ENCODE measurements around the gene PTPRM. TPM values are rescaled to one million over a fixed set of nuclear protein-coding genes. Genes with fewer than 3 reads are reported as not detected.

Gene PTPRM
- polyA plus RNA-seq, 1 donor from 2014 or later = 126 TPM

DNA sequence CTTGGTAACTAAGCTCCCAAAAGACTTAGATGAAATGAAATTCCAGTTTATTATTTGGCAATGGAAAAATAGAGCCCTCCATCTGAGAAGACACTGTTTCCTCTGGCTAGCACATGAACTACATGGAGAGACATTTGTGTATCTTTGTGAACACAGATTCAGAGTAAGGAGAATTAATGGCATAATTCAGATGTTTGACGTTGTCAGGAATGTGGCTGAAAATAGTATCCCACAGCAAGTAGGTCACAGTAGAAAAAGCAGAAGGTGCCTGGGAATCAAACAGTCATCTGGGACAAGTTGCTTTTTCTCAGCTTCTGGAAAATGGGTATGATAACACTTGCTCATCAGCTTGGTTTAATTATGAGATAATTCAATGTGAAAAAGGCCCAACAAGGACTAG lies 288.6 kb downstream of the PTPRM start:
- H4K20me1 ChIP-seq (ENCODE audit: insufficient read depth) = no peaks in the 10 kb centered on the region
- H3K9me3 ChIP-seq (ENCODE audit: low read length) = no peaks in the 10 kb centered on the region
- no peaks in the 10 kb centered on the region for H3F3A ChIP-seq (ENCODE audit: insufficient read depth, low read length, poor library complexity, severe bottlenecking)

DNA sequence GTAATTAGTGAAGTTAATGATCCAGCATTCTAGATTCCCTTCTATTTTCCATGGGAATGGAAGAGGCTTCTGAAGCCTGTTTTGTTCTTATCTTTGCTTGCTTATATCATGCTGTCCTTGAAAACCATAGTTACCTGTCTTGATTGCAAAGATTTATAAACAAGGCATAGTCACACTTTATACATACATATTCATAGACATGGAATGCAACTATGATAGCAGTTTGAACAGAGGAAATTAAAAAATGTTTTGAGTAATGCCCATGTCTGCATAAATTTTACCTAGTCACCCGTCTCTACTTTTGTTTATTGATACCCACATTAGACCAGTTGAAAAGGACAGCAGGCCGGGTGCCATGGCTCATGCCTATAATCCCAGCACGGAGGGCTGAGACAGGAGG lies 289.0 kb downstream of the PTPRM start:
- H3K4me2 ChIP-seq (ENCODE audit: low read length) = no peak overlapping the region
- H2AFZ ChIP-seq (ENCODE audit: low read depth, low read length) = no peak overlapping the region
- H4K20me1 ChIP-seq (ENCODE audit: insufficient read depth) = no peaks in the 10 kb centered on the region
- H3K9me2 ChIP-seq (ENCODE audit: insufficient read depth, low read length) = no peaks in the 10 kb centered on the region
- H3F3A ChIP-seq (ENCODE audit: insufficient read depth, low read length, poor library complexity, severe bottlenecking) = no peaks in the 10 kb centered on the region
- H3K4me3 ChIP-seq (ENCODE audit: low read length) = no peak overlapping the region
- H3K79me2 ChIP-seq (replicated peaks; ENCODE audit: insufficient read depth, low read length) = no peaks in the 10 kb centered on the region
- no peaks in the 10 kb centered on the region for H3K36me3 ChIP-seq (ENCODE audit: insufficient read depth, low read length)
- H3K9me3 ChIP-seq (ENCODE audit: low read length) = no peaks in the 10 kb centered on the region
- H3K27ac ChIP-seq (ENCODE audit: low read length) = no peak overlapping the region
- no peaks in the 10 kb centered on the region for H3K27me3 ChIP-seq (ENCODE audit: insufficient read depth, low read depth, low read length)
- no peak overlapping the region for H3K9ac ChIP-seq (ENCODE audit: low read length)
- no peak for TF ChIP-seq SMC3 (conservative IDR thresholded peaks at IDR 0.05; ENCODE audit: poor library complexity)
- TF ChIP-seq REST (IDR thresholded peaks at IDR 0.05; ENCODE audit: borderline replicate concordance) = no peak
- no peak for TF ChIP-seq EP300 (conservative IDR thresholded peaks at IDR 0.05; ENCODE audit: poor library complexity, severe bottlenecking)
- TF ChIP-seq, protein P1, sequence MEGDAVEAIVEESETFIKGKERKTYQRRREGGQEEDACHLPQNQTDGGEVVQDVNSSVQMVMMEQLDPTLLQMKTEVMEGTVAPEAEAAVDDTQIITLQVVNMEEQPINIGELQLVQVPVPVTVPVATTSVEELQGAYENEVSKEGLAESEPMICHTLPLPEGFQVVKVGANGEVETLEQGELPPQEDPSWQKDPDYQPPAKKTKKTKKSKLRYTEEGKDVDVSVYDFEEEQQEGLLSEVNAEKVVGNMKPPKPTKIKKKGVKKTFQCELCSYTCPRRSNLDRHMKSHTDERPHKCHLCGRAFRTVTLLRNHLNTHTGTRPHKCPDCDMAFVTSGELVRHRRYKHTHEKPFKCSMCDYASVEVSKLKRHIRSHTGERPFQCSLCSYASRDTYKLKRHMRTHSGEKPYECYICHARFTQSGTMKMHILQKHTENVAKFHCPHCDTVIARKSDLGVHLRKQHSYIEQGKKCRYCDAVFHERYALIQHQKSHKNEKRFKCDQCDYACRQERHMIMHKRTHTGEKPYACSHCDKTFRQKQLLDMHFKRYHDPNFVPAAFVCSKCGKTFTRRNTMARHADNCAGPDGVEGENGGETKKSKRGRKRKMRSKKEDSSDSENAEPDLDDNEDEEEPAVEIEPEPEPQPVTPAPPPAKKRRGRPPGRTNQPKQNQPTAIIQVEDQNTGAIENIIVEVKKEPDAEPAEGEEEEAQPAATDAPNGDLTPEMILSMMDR (IDR thresholded peaks at IDR 0.05; ENCODE audit: poor library complexity, severe bottlenecking) = no peak
- no peak for TF ChIP-seq MXI1 (conservative IDR thresholded peaks at IDR 0.05; ENCODE audit: poor library complexity, severe bottlenecking)
- TF ChIP-seq TAF1 (IDR thresholded peaks at IDR 0.05; ENCODE audit: low read depth) = no peak
- TF ChIP-seq POLR2AphosphoS5 (IDR thresholded peaks at IDR 0.05) = no peak
- no peak for TF ChIP-seq EZH2 (IDR thresholded peaks at IDR 0.05; ENCODE audit: borderline replicate concordance, insufficient read depth, low read length, poor library complexity, severe bottlenecking)

More for the DNA sequence above, 288.6 kb downstream of the PTPRM start:
- Histone ChIP-seq H3K27me3 (ENCODE audit: insufficient read depth, low read depth, low read length) (no peaks in the 10 kb centered on the region), H3K4me3 (ENCODE audit: low read length) (no peak overlapping the region), H3K79me2 (replicated peaks; ENCODE audit: insufficient read depth, low read length) (no peaks in the 10 kb centered on the region), H3K36me3 (ENCODE audit: insufficient read depth, low read length) (no peaks in the 10 kb centered on the region), H2AFZ (ENCODE audit: low read depth, low read length) (no peak overlapping the region), H3K9ac (ENCODE audit: low read length) (no peak overlapping the region), H3K9me2 (ENCODE audit: insufficient read depth, low read length) (no peaks in the 10 kb centered on the region), H3K27ac (ENCODE audit: low read length) (no peak overlapping the region), H3K4me2 (ENCODE audit: low read length) (no peak overlapping the region)
- TF ChIP-seq TAF1 (IDR thresholded peaks at IDR 0.05; ENCODE audit: low read depth) (no peak), EZH2 (IDR thresholded peaks at IDR 0.05; ENCODE audit: borderline replicate concordance, insufficient read depth, low read length, poor library complexity, severe bottlenecking) (no peak), POLR2AphosphoS5 (IDR thresholded peaks at IDR 0.05) (no peak), SMC3 (conservative IDR thresholded peaks at IDR 0.05; ENCODE audit: poor library complexity) (no peak), EP300 (conservative IDR thresholded peaks at IDR 0.05; ENCODE audit: poor library complexity, severe bottlenecking) (no peak), RAD21 (conservative IDR thresholded peaks at IDR 0.05) (no peak), MXI1 (conservative IDR thresholded peaks at IDR 0.05; ENCODE audit: poor library complexity, severe bottlenecking) (no peak), REST (IDR thresholded peaks at IDR 0.05; ENCODE audit: borderline replicate concordance) (no peak)
- TF ChIP-seq, protein P1 (IDR thresholded peaks at IDR 0.05; ENCODE audit: poor library complexity, severe bottlenecking) = no peak
